Embryonic facial prominence (tissue), 1 donor: Measurements from ENCODE around the gene TNFAIP1.

Source experiments
- DNase-seq: peaks from one replicate; pipeline ENCODE4 v3.0.0-alpha.2; 2016; ENCODE audit errors: extremely low spot score

TNFAIP1 gene

GRCh38 chr17:28345419-28346198 is 10.0 kb downstream of the TNFAIP1 start:
- no peak for DNase-seq

- no peak for DNase-seq
Measured at GRCh38 chr17:28346199-28346580, 10.6 kb downstream of the TNFAIP1 start.

- DNase-seq = no peak
Measured at GRCh38 chr17:28346746-28347246, 11.2 kb downstream of the TNFAIP1 start.

GRCh38 chr17:28347261-28347891 is 11.8 kb downstream of the TNFAIP1 start:
- no peak for DNase-seq

- no peak for DNase-seq
Measured at GRCh38 chr17:28348979-28349378, 13.4 kb downstream of the TNFAIP1 start.

GRCh38 chr17:28350271-28350670 is 14.7 kb downstream of the TNFAIP1 start:
- no peak for DNase-seq

- DNase-seq = peak; percentile 90
Measured at GRCh38 chr17:28357061-28357900, 21.7 kb downstream of the TNFAIP1 start, which contains the start of gene POLDIP2. Gene POLDIP2 (minus strand): TSS chr17:28357527. CDS start chr17:28357448, 79 bp downstream.

- DNase-seq = no peak
Measured at GRCh38 chr17:28357901-28358197, 22.3 kb downstream of the TNFAIP1 start.

- no peak for DNase-seq
Measured at GRCh38 chr17:28363186-28363585, 27.6 kb downstream of the TNFAIP1 start.

GRCh38 chr17:28363776-28364650 is 28.5 kb downstream of the TNFAIP1 start:
- DNase-seq = no peak

GRCh38 chr17:28364665-28365363 is 29.3 kb downstream of the TNFAIP1 start, which contains the start of gene SEBOX:
Gene SEBOX (minus strand): TSS chr17:28365199. CDS start chr17:28365151, 48 bp downstream.
- DNase-seq = no peak

- DNase-seq = no peak
Measured at GRCh38 chr17:28365487-28365886, 29.9 kb downstream of the TNFAIP1 start.

- DNase-seq = no peak
Measured at GRCh38 chr17:28366605-28367004, 31.0 kb downstream of the TNFAIP1 start.

GRCh38 chr17:28367641-28368305 is 32.2 kb downstream of the TNFAIP1 start:
- no peak for DNase-seq

GRCh38 chr17:28368306-28368831 is 32.8 kb downstream of the TNFAIP1 start:
- no peak for DNase-seq

GRCh38 chr17:28368915-28369683 is 33.5 kb downstream of the TNFAIP1 start:
- DNase-seq = no peak

GRCh38 chr17:28369684-28370034 is 34.1 kb downstream of the TNFAIP1 start:
- DNase-seq = no peak

- DNase-seq = no peak
Measured at GRCh38 chr17:28370035-28370743, 34.6 kb downstream of the TNFAIP1 start, which contains the start of gene VTN. Gene VTN (minus strand): TSS chr17:28370307. CDS start chr17:28370203, 104 bp downstream.
